OCI-LY1 (cell line): ENCODE data around the gene ATP11A.

ENCODE experiments used
- H2AFZ ChIP-seq: fragments of 200-600 bp; sonication (generic), shearing (Covaris generic); 2 replicates; pipeline ENCODE4 v1.6.0; 2014; ENCODE audit warnings: antibody characterized with exemption, mild to moderate bottlenecking, low read length
- H3F3A ChIP-seq: fragments of 200-600 bp; sonication (generic), shearing (Covaris generic); 2 replicates; pipeline ENCODE4 v1.6.0; 2014; ENCODE audit warnings: mild to moderate bottlenecking, antibody characterized with exemption, low read length, moderate library complexity; ENCODE audit not compliant: insufficient read depth
- H3K27ac ChIP-seq: fragments of 200-600 bp; sonication (generic); 2 replicates; pipeline ENCODE4 v1.5.1; 2014; ENCODE audit warnings: low read length, mixed run types, mild to moderate bottlenecking, low read depth; ENCODE audit not compliant: poor library complexity, severe bottlenecking
- H3K27me3 ChIP-seq: fragments of 200-600 bp; sonication (generic); 2 replicates; pipeline ENCODE4 v1.6.0; 2014; ENCODE audit warnings: antibody characterized with exemption, mild to moderate bottlenecking, low read length, moderate library complexity; ENCODE audit not compliant: insufficient read depth
- H3K36me3 ChIP-seq: fragments of 200-600 bp; sonication (generic); 2 replicates; pipeline ENCODE4 v1.6.1; 2014; ENCODE audit warnings: mild to moderate bottlenecking, antibody characterized with exemption, low read length, moderate library complexity, mixed read lengths; ENCODE audit not compliant: insufficient read depth
- H3K4me1 ChIP-seq: fragments of 200-600 bp; sonication (generic); 2 replicates; pipeline ENCODE4 v1.5.1; 2014; ENCODE audit warnings: mild to moderate bottlenecking, low read length, moderate library complexity; ENCODE audit not compliant: insufficient read depth, severe bottlenecking
- H3K4me2 ChIP-seq: fragments of 200-600 bp; sonication (generic), shearing (Covaris generic); 2 replicates; pipeline ENCODE4 v1.6.1; 2014; ENCODE audit warnings: low read length
- H3K4me3 ChIP-seq: fragments of 200-600 bp; sonication (generic); 2 replicates; pipeline ENCODE4 v1.5.1; 2014; ENCODE audit warnings: low read length, low read depth, mild to moderate bottlenecking, mixed read lengths; ENCODE audit not compliant: poor library complexity, severe bottlenecking
- H3K79me2 ChIP-seq: fragments of 200-600 bp; shearing (Covaris generic); 2 replicates; pipeline ENCODE4 v1.6.1; 2016; ENCODE audit warnings: mixed run types, low read length, mixed read lengths; ENCODE audit not compliant: insufficient read depth
- H3K9ac ChIP-seq: fragments of 200-600 bp; sonication (generic), shearing (Covaris generic); 2 replicates; pipeline ENCODE4 v1.6.1; 2014; ENCODE audit warnings: mild to moderate bottlenecking, low read length, mixed read lengths
- H3K9me2 ChIP-seq: fragments of 200-600 bp; sonication (generic), shearing (Covaris generic); 2 replicates; pipeline ENCODE4 v1.6.1; 2014; ENCODE audit warnings: low read depth, mild to moderate bottlenecking, low read length, mixed read lengths
- H3K9me3 ChIP-seq: fragments of 200-600 bp; shearing (Covaris generic); 2 replicates; pipeline ENCODE4 v1.6.1; 2014; ENCODE audit warnings: low read length, mixed read lengths
- H4K20me1 ChIP-seq: fragments of 200-600 bp; sonication (generic), shearing (Covaris generic); 2 replicates; pipeline ENCODE4 v1.6.0; 2016; ENCODE audit warnings: mild to moderate bottlenecking, low read length; ENCODE audit not compliant: insufficient read depth
- EZH2 ChIP-seq: fragments of 200-600 bp; sonication (generic), shearing (Covaris generic); IDR thresholded peaks from 2 replicates; pipeline ENCODE4 v1.8.0; 2017; ENCODE audit warnings: borderline replicate concordance, mixed run types, mild to moderate bottlenecking, antibody characterized with exemption, low read length, moderate library complexity, mixed read lengths
- TF ChIP-seq, protein P1 (sequence below): fragments of 200-600 bp; sonication (generic), shearing (Covaris generic); IDR thresholded peaks from 2 replicates; pipeline ENCODE4 v1.5.1; 2017; ENCODE audit warnings: mild to moderate bottlenecking, antibody characterized with exemption, low read length, moderate library complexity, mixed read lengths

Gene ATP11A

DNA sequence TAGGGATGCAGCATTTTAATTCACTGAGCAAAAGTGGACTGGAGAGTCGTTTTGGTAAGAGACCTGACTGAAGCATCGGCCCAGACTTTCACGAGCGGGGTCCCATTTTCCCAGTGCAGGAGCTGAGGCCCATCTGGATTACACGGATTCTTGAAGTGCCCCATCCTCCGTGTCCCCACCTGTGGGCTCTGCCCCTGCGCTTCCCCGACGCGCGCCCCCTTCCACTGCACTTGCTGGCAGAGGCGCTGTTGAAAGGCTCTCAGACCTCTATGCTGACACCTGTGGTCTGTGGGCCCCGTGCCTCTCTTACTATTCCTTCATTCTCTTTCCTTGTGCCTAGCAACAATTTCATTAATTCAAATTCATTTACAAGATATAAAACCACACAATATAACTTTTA lies 228.9 kb downstream of the ATP11A start:
- Histone ChIP-seq H2AFZ (no peak overlapping the region), H3K9me3 (no peaks in the 10 kb centered on the region), H3K27ac (no peak overlapping the region), H4K20me1 (no peaks in the 10 kb centered on the region), H3K9ac (no peak overlapping the region), H3K4me1 (no peaks in the 10 kb centered on the region), H3K4me2 (no peak overlapping the region), H3K27me3 (peaks cover 9% of the 10 kb centered on the region; the same call in 1 of the 2 replicates), H3F3A (no peaks in the 10 kb centered on the region), H3K4me3 (no peak overlapping the region), H3K36me3 (no peaks in the 10 kb centered on the region), H3K79me2 (no peaks in the 10 kb centered on the region), H3K9me2 (no peaks in the 10 kb centered on the region)
- TF ChIP-seq, protein P1, sequence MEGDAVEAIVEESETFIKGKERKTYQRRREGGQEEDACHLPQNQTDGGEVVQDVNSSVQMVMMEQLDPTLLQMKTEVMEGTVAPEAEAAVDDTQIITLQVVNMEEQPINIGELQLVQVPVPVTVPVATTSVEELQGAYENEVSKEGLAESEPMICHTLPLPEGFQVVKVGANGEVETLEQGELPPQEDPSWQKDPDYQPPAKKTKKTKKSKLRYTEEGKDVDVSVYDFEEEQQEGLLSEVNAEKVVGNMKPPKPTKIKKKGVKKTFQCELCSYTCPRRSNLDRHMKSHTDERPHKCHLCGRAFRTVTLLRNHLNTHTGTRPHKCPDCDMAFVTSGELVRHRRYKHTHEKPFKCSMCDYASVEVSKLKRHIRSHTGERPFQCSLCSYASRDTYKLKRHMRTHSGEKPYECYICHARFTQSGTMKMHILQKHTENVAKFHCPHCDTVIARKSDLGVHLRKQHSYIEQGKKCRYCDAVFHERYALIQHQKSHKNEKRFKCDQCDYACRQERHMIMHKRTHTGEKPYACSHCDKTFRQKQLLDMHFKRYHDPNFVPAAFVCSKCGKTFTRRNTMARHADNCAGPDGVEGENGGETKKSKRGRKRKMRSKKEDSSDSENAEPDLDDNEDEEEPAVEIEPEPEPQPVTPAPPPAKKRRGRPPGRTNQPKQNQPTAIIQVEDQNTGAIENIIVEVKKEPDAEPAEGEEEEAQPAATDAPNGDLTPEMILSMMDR = no peak
- TF ChIP-seq EZH2 = no peak

DNA sequence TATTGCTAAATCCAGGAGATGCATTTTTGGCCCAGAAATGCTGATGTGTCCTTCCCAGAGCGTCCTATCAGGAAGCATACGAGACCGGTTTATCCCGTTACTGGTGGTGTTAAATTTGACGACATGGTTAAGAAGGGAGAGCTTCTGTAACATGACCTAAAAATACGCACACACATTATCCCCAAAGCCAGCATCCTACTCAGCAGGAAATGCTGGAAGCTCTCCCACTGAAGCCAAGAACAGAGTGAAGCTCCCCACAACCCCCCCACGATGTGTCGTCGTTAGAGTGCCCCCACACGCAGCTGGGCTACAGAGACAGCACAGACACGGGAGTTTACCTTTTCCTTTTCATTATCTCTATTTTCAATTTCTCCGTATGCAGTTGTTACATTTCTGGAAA lies 234.1 kb downstream of the ATP11A start:
- H3K9ac ChIP-seq = no peak overlapping the region
- no peak overlapping the region for H2AFZ ChIP-seq
- no peaks in the 10 kb centered on the region for H3K4me1 ChIP-seq
- H3K9me2 ChIP-seq = no peaks in the 10 kb centered on the region
- H3F3A ChIP-seq = no peaks in the 10 kb centered on the region
- H3K79me2 ChIP-seq = no peaks in the 10 kb centered on the region
- H3K9me3 ChIP-seq = no peaks in the 10 kb centered on the region
- no peak overlapping the region for H3K27ac ChIP-seq
- H3K36me3 ChIP-seq = no peaks in the 10 kb centered on the region
- no peak overlapping the region for H3K4me2 ChIP-seq
- TF ChIP-seq EZH2 = no peak
- TF ChIP-seq, protein P1 = no peak
- H4K20me1 ChIP-seq = no peaks in the 10 kb centered on the region
- H3K4me3 ChIP-seq = no peak overlapping the region
- H3K27me3 ChIP-seq = no peaks in the 10 kb centered on the region; the same call in 1 of the 2 replicates

DNA sequence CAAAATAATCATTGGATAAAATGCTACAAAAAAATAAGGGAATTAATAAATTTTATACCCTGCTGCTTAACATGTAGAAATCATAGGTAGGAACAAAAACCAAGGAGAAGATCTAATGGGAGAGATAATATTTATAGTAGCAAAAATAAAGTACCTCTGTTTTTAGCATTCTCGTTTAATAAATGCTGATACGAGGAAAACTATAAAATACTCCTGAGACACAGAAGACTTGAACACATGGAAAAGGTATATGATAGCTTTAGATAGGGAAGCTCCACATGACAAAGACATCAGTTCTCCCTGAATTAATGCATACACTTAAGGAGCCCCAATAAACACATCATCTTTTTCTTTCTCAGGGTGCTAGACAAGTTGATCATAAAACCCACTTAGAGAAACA lies 234.5 kb downstream of the ATP11A start:
- Histone ChIP-seq H3K79me2 (no peaks in the 10 kb centered on the region), H3K4me3 (no peak overlapping the region), H3K4me2 (no peak overlapping the region), H3F3A (no peaks in the 10 kb centered on the region), H3K9me2 (no peaks in the 10 kb centered on the region), H3K36me3 (no peaks in the 10 kb centered on the region), H2AFZ (no peak overlapping the region), H3K4me1 (no peaks in the 10 kb centered on the region), H3K27ac (no peak overlapping the region), H3K9ac (no peak overlapping the region), H4K20me1 (no peaks in the 10 kb centered on the region), H3K9me3 (no peaks in the 10 kb centered on the region), H3K27me3 (no peaks in the 10 kb centered on the region; the same call in 1 of the 2 replicates)
- TF ChIP-seq EZH2 = no peak
- TF ChIP-seq, protein P1 = no peak
